Heart left ventricle (tissue), 13 donors: ENCODE measurements around the gene SLC18B1.

Source experiments
- CTCF ChIP-seq, 12 donors: fragments of 200-600 bp; sonication (generic) in 4 of 12; IDR thresholded peaks; one replicate each; pipeline versions ENCODE4 v1.5.0 to v1.8.0; 2018 to 2022; ENCODE audit warnings: antibody characterized with exemption in 12 of 12, mild to moderate bottlenecking in 5 of 12
- POLR2A ChIP-seq, 2 donors: fragments of 450-650 bp; IDR thresholded peaks; one replicate each; pipeline ENCODE4 v1.6.1; 2017; ENCODE audit warnings: antibody characterized with exemption in 2 of 2, mild to moderate bottlenecking in 2 of 2, moderate library complexity in 2 of 2
- donor health status: ischemic (EF 13 %, LVEDD 7.1; RV severe dilation, severe dysfunction).
- donor health status: DM: no; HTN: yes; CAD: no.
- donor health status: DM: no; HTN: no; CAD: no.
- donor health status: ischemic (EF 25% LVEDD 6.9; RV normal size, moderate dysfunction).
- donor health status: ischemic (EF 25% LVEDD 5.7; RV mildly dilated, moderate dysfunction).
- donor health status: ischemic (EF 35%, LVEDD 5.7; RV mildly dilated, moderate dysfunction).
- donor health status: nonischemic (EF 11% LVEDD 7.7; RV severe dilation, severe dysfunction).
- donor health status: DM: yes; HTN: yes; CAD: no.
- donor health status: PGD.
- donor health status: ischemic (EF 29% LVEDD 5.4; RV normal size, mild dysfunction).
- donor health status: nonischemic (EF 23%, LVEDD 6.1; RV moderate dilation, normal function).

GRCh38 chr6:132804251-132804650, 5.8 kb upstream of the SLC18B1 start:
- TF ChIP-seq POLR2A (IDR thresholded peaks at IDR 0.05) (no peak), CTCF (IDR thresholded peaks at IDR 0.05) (no peak)
